Hematopoietic multipotent progenitor cell treated with erythropoietin and hydrocortisone succinate and interleukin-3 and kit ligand, for 8 days (in vitro differentiated cells): Measurements from ENCODE around the gene SMOC2.

Experiments
- DNase-seq: peaks from one replicate; pipeline ENCODE4 v3.0.0-alpha.2; 2015

SMOC2 gene

GRCh38 chr6:168448243-168448855, 7.4 kb downstream of the SMOC2 start:
- no peak for DNase-seq

- no peak for DNase-seq
Measured at GRCh38 chr6:168450917-168451316, 9.9 kb downstream of the SMOC2 start.

- DNase-seq, result no peak
Measured at GRCh38 chr6:168451805-168452517, 11.0 kb downstream of the SMOC2 start.

GRCh38 chr6:168452685-168453377, 11.8 kb downstream of the SMOC2 start:
- DNase-seq, result no peak

GRCh38 chr6:168455847-168456530, 15.0 kb downstream of the SMOC2 start:
- no peak for DNase-seq

- DNase-seq, result no peak
Measured at GRCh38 chr6:168456907-168457652, 16.1 kb downstream of the SMOC2 start.

GRCh38 chr6:168457653-168457934, 16.6 kb downstream of the SMOC2 start:
- no peak for DNase-seq

GRCh38 chr6:168458101-168458500, 17.1 kb downstream of the SMOC2 start:
- no peak for DNase-seq

- no peak for DNase-seq
Measured at GRCh38 chr6:168459572-168459971, 18.6 kb downstream of the SMOC2 start.

- no peak for DNase-seq
Measured at GRCh38 chr6:168462289-168462853, 21.4 kb downstream of the SMOC2 start.

- DNase-seq, result no peak
Measured at GRCh38 chr6:168464546-168464945, 23.6 kb downstream of the SMOC2 start.

GRCh38 chr6:168468045-168468444, 27.1 kb downstream of the SMOC2 start:
- DNase-seq, result no peak

GRCh38 chr6:168469521-168469920, 28.5 kb downstream of the SMOC2 start:
- DNase-seq, result no peak

- DNase-seq, result no peak
Measured at GRCh38 chr6:168469926-168470325, 28.9 kb downstream of the SMOC2 start.

GRCh38 chr6:168472363-168472762, 31.4 kb downstream of the SMOC2 start:
- DNase-seq, result no peak

- DNase-seq, result no peak
Measured at GRCh38 chr6:168473197-168473596, 32.2 kb downstream of the SMOC2 start.

GRCh38 chr6:168475188-168476013, 34.4 kb downstream of the SMOC2 start:
- DNase-seq, result no peak

GRCh38 chr6:168479421-168479820, 38.4 kb downstream of the SMOC2 start:
- no peak for DNase-seq

- DNase-seq, result no peak
Measured at GRCh38 chr6:168480481-168480880, 39.5 kb downstream of the SMOC2 start.

GRCh38 chr6:168485818-168486217, 44.8 kb downstream of the SMOC2 start:
- DNase-seq, result no peak

- DNase-seq, result no peak
Measured at GRCh38 chr6:168490757-168491156, 49.8 kb downstream of the SMOC2 start.

- no peak for DNase-seq
Measured at GRCh38 chr6:168493976-168494375, 53.0 kb downstream of the SMOC2 start.
